Cardiac fibroblast (primary cell): ENCODE data around the gene SEMA6A.
A peak's percentile ranks its signal among the peaks of the same experiment; 100 is the strongest.

Experiments
- DNase-seq, 2 donors: peaks; one replicate each; pipeline versions ENCODE4 v3.0.0 to v3.0.0-alpha.2; 2010; ENCODE audit warnings: low read depth in 2 of 2
- H3K4me3 ChIP-seq, 2 donors: replicated peaks in 1 of 2; 1 replicate in 1 of 2; 2 replicates in 1 of 2; pipeline ENCODE4 v1.5.1; 2011; ENCODE audit warnings: low read depth in 2 of 2, low read length in 2 of 2, mild to moderate bottlenecking in 2 of 2, moderate library complexity in 1 of 2
- CTCF ChIP-seq: IDR thresholded peaks from one replicate; pipeline ENCODE4 v1.5.1; 2011; ENCODE audit warnings: low read depth, mild to moderate bottlenecking, low read length, inconsistent platforms

The SEMA6A gene

DNA sequence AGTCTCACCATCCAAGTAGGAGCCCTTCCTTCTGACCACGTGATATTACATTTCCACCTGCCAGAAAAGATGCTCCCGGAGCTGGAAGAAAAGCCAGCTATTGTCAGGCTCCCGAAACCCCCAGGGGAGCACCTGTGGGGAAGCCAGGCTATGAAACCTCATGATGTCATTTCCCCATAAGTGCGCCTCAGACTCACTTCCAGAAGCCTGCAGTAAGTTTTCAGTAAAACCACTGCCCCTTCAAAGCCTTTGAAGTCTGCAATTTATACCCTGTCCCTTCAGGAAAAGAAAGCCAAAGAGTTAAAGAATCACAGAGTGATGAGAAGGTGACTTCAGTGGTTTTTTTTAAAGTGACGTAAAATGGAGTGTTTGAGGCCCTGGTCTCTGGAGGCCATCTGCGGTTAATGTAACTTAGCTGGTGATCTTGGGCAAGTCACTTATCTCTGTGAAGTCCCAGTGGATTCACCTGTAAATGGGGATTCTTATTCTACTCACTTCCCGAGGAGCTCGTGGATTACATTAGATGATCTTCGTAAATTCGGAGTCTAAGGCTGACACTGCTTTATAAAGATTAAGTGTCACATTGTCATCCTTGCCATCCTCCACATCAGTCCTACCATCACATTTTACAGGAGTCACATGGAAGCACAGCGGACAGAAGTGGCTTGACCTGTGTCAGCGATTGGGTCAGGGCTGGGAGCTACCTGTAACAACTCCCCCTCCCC lies 2.6 kb upstream of the SEMA6A start:
- TF ChIP-seq CTCF: no peak
- no peak overlapping the region for H3K4me3 ChIP-seq
- no peak for DNase-seq

GRCh38 chr5:116576053-116576713 lies 1.6 kb upstream of the SEMA6A start:
- H3K4me3 ChIP-seq: peak overlapping the region; percentile 60 to 65
- peak; percentile 63 to 76 for DNase-seq
- peak; percentile 86 for TF ChIP-seq CTCF

- peak overlapping the region; percentile 60 to 65 for H3K4me3 ChIP-seq
- DNase-seq: peak in 1 of 2 donors; percentile 38
- no peak for TF ChIP-seq CTCF
These were observed 866 bp upstream of the SEMA6A start for GRCh38 chr5:116575326-116576052.

DNA sequence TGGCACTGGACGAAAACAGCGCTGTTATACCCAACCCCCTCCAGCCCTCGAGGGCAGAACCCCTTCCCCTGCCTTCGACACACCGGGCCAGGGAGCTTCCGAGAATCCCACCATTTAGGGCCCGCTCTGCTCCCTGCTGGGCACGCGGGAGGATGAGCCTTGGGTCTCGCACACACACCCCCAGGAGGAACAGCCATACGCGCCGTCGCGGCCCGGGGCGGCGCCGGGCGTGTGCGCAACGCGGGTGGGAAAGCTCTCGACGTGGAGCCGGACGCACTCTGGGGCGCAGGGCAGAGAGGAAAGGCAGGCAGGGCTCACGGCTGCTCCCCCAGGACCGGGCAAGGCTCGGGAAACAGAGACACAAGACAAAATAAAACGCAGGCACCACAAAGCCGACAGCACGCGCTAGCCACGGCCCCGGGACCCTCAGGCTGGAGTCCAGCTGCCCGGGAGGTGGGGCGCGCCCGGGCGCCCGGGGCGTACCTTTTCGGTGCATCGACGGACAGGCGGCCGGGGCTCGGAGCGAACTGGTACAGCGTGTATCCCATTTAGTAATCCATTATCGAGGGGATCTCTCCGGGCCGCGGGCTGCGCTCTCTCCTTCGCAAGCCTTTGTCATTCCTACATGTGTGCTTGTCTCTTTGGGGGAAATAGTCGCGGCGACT lies 789 bp downstream of the SEMA6A start:
- peak in 1 of 2 donors; percentile 18 for DNase-seq
- H3K4me3 ChIP-seq: peak overlapping the region; percentile 60 to 65

DNA sequence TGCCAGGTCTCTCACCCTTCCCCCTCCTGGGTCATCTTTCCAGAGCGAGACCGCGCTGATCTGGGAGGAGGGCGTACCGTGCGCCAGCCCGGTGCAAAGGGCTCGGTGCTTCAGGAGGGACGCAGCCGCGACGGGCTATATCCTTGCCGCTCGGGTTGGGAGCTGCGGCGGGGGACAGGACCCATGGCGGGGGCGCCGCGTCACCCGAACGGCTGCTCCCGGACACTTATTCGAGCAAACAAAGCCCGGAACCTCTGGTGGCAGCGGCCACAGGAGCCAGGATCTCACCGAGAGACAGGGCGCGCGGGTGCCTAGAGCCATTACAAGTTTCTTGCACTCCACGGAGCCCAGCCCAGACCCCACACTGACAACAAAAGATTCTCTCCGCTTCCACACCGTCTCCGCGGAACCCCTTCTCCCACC lies 1.3 kb downstream of the SEMA6A start:
- peak; percentile 10 to 26 for DNase-seq
- peak overlapping the region; percentile 60 to 65 for H3K4me3 ChIP-seq
- TF ChIP-seq CTCF: no peak

More for the DNA sequence above, 789 bp downstream of the SEMA6A start:
- TF ChIP-seq CTCF: no peak
